Measurements from ENCODE around the gene IGFN1.

DNA sequence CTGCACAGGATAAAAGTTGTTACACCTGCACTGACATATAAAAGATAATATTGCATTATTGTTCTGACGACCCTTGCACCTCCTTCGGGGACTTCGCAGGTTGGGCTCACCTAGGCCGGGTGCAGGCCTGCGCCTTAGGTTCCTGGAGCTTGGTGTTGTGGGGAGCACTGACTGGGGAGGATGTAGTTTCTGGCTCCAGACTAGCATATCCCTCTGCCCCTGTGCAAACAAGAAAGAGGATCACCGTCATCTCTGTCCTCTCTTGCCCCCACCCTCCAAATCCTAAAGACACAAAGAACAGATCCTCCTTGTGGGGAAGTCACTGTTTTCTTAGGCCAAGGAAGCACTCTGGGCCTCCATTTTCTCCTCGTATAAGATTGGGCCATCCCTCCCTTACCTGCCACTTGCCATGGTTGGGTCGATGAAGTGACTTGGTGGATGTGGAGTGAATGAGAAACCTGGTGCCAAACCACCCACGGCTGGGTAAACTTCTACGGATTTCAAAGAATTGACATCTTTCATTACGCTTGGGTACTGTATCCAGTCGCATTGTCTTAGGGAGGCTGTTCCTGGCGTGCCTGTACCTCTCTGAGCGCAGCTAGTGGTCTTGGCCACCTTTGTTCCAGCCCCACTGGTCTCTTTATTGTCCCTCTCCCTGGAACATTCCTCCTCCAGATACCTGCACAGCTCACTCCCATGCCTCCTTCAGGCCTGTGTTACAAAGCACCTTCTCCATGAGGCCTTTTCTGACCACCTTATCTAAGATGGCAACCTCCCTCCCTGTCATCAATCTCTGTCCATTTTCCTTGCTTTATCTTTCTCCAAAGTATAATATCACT, 58.3 kb downstream of the IGFN1 start:
- TF ChIP-seq, protein P1, sequence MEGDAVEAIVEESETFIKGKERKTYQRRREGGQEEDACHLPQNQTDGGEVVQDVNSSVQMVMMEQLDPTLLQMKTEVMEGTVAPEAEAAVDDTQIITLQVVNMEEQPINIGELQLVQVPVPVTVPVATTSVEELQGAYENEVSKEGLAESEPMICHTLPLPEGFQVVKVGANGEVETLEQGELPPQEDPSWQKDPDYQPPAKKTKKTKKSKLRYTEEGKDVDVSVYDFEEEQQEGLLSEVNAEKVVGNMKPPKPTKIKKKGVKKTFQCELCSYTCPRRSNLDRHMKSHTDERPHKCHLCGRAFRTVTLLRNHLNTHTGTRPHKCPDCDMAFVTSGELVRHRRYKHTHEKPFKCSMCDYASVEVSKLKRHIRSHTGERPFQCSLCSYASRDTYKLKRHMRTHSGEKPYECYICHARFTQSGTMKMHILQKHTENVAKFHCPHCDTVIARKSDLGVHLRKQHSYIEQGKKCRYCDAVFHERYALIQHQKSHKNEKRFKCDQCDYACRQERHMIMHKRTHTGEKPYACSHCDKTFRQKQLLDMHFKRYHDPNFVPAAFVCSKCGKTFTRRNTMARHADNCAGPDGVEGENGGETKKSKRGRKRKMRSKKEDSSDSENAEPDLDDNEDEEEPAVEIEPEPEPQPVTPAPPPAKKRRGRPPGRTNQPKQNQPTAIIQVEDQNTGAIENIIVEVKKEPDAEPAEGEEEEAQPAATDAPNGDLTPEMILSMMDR (IDR thresholded peaks at IDR 0.05), result no peak
- TF ChIP-seq POLR2A (IDR thresholded peaks at IDR 0.05), result no peak

Measured in esophagus squamous epithelium (tissue), 4 donors.